ENCODE measurements around the gene MARCHF6. TPM values are rescaled to one million over a fixed set of nuclear protein-coding genes. Genes with fewer than 3 reads are reported as not detected.

Gene MARCHF6
- total and polyA plus RNA-seq, 2 of the 8 experiments (the other 6 are each of a cell fraction or from before 2014, with no cell fraction given): 93.1 to 118 TPM

DNA sequence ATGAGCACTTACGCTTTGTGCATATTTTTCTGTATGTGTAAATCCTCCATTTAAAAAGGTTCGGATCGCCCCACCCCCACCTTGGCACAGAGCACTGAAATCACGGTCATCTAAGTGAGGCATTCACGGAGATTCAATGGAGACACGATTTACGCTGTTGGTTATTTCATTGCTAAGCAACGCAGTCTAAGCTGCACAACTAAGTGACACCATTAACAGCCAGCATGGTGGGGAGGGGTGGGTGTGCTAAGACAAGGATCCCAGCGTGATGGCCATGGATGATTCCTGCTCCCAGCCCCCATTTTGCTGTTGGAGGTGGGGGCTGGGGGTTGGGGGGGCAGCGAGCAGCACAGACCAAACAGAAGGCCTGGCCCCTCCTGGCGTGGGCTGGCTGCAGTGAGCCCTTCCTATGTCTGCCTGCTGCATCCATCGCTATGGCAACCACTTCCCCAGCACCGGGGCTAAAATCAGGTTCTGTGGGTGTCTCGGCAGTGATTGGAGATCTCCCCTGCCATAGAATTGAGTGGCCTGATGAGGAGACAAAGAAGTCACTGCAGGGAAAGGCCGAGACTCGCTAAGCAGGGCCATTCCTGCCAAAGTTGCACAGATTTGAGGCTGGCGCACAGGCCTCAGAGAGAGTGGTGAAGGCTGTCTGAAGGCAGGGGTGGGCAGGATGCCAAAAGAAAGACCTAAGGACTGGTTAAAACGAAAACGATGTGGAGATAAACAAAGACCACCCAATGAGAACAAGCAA is 14.3 kb upstream of the MARCHF6 start (continued):
- TF ChIP-seq, protein P1, sequence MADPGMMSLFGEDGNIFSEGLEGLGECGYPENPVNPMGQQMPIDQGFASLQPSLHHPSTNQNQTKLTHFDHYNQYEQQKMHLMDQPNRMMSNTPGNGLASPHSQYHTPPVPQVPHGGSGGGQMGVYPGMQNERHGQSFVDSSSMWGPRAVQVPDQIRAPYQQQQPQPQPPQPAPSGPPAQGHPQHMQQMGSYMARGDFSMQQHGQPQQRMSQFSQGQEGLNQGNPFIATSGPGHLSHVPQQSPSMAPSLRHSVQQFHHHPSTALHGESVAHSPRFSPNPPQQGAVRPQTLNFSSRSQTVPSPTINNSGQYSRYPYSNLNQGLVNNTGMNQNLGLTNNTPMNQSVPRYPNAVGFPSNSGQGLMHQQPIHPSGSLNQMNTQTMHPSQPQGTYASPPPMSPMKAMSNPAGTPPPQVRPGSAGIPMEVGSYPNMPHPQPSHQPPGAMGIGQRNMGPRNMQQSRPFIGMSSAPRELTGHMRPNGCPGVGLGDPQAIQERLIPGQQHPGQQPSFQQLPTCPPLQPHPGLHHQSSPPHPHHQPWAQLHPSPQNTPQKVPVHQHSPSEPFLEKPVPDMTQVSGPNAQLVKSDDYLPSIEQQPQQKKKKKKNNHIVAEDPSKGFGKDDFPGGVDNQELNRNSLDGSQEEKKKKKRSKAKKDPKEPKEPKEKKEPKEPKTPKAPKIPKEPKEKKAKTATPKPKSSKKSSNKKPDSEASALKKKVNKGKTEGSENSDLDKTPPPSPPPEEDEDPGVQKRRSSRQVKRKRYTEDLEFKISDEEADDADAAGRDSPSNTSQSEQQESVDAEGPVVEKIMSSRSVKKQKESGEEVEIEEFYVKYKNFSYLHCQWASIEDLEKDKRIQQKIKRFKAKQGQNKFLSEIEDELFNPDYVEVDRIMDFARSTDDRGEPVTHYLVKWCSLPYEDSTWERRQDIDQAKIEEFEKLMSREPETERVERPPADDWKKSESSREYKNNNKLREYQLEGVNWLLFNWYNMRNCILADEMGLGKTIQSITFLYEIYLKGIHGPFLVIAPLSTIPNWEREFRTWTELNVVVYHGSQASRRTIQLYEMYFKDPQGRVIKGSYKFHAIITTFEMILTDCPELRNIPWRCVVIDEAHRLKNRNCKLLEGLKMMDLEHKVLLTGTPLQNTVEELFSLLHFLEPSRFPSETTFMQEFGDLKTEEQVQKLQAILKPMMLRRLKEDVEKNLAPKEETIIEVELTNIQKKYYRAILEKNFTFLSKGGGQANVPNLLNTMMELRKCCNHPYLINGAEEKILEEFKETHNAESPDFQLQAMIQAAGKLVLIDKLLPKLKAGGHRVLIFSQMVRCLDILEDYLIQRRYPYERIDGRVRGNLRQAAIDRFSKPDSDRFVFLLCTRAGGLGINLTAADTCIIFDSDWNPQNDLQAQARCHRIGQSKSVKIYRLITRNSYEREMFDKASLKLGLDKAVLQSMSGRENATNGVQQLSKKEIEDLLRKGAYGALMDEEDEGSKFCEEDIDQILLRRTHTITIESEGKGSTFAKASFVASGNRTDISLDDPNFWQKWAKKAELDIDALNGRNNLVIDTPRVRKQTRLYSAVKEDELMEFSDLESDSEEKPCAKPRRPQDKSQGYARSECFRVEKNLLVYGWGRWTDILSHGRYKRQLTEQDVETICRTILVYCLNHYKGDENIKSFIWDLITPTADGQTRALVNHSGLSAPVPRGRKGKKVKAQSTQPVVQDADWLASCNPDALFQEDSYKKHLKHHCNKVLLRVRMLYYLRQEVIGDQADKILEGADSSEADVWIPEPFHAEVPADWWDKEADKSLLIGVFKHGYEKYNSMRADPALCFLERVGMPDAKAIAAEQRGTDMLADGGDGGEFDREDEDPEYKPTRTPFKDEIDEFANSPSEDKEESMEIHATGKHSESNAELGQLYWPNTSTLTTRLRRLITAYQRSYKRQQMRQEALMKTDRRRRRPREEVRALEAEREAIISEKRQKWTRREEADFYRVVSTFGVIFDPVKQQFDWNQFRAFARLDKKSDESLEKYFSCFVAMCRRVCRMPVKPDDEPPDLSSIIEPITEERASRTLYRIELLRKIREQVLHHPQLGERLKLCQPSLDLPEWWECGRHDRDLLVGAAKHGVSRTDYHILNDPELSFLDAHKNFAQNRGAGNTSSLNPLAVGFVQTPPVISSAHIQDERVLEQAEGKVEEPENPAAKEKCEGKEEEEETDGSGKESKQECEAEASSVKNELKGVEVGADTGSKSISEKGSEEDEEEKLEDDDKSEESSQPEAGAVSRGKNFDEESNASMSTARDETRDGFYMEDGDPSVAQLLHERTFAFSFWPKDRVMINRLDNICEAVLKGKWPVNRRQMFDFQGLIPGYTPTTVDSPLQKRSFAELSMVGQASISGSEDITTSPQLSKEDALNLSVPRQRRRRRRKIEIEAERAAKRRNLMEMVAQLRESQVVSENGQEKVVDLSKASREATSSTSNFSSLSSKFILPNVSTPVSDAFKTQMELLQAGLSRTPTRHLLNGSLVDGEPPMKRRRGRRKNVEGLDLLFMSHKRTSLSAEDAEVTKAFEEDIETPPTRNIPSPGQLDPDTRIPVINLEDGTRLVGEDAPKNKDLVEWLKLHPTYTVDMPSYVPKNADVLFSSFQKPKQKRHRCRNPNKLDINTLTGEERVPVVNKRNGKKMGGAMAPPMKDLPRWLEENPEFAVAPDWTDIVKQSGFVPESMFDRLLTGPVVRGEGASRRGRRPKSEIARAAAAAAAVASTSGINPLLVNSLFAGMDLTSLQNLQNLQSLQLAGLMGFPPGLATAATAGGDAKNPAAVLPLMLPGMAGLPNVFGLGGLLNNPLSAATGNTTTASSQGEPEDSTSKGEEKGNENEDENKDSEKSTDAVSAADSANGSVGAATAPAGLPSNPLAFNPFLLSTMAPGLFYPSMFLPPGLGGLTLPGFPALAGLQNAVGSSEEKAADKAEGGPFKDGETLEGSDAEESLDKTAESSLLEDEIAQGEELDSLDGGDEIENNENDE (IDR thresholded peaks at IDR 0.05; ENCODE audit: insufficient replicate concordance, low read length): no peak
- TF ChIP-seq RXRA (IDR thresholded peaks at IDR 0.05; ENCODE audit: insufficient read depth, low read depth, low read length) (no peak), SP4 (IDR thresholded peaks at IDR 0.05; ENCODE audit: low read length) (no peak), EGR1 (IDR thresholded peaks at IDR 0.05; ENCODE audit: borderline replicate concordance, low read depth, low read length) (no peak), FOSL1 (IDR thresholded peaks at IDR 0.05; ENCODE audit: insufficient read depth, low read depth, low read length) (no peak), NRF1 (IDR thresholded peaks at IDR 0.05; ENCODE audit: low read depth, low read length) (no peak), HDAC2 (IDR thresholded peaks at IDR 0.05; ENCODE audit: borderline replicate concordance in 1 of 2, low read depth in 2 of 2, low read length in 2 of 2) (no peak), SUZ12 (IDR thresholded peaks at IDR 0.05; ENCODE audit: low read length) (no peak), TCF12 (IDR thresholded peaks at IDR 0.05; ENCODE audit: low read depth, low read length) (no peak)

Measured in H1 (cell line).